Skin of body (tissue), 2 donors: ENCODE data around the gene UBE2O. TPM values are rescaled to one million over a fixed set of nuclear protein-coding genes. Genes with fewer than 3 reads are reported as not detected.

Experiments
- DNase-seq: peaks from one replicate; lab custom pipeline; 2025; lab: John Stamatoyannopoulos, UW
- total RNA-seq: library from RNA; depleted of rRNA; stranded (reverse); fragments of >200 nt; gene quantifications from one replicate; pipeline ENCODE4 v1.2.3, GENCODE V29; 2014

Gene UBE2O
- total RNA-seq, 1 donor from 2014 or later: 20.2 TPM

- no peak for DNase-seq
These were observed 32.6 kb upstream of the UBE2O start for GRCh38 chr17:76485569-76485968.

GRCh38 chr17:76484228-76484725, 31.3 kb upstream of the UBE2O start:
- no peak for DNase-seq

- DNase-seq: no peak
These were observed 28.2 kb upstream of the UBE2O start for GRCh38 chr17:76481071-76481655.

GRCh38 chr17:76480632-76481031, 27.7 kb upstream of the UBE2O start:
- DNase-seq: peak; percentile 22

GRCh38 chr17:76479515-76480060, 26.6 kb upstream of the UBE2O start:
- DNase-seq: no peak

GRCh38 chr17:76478730-76479514, 26.0 kb upstream of the UBE2O start:
- DNase-seq: no peak

- DNase-seq: no peak
These were observed 25.1 kb upstream of the UBE2O start for GRCh38 chr17:76478097-76478496.

- DNase-seq: no peak
These were observed 24.6 kb upstream of the UBE2O start for GRCh38 chr17:76477576-76477975.

- DNase-seq: no peak
These were observed 23.8 kb upstream of the UBE2O start for GRCh38 chr17:76476736-76477135.

- DNase-seq: no peak
These were observed 22.4 kb upstream of the UBE2O start for GRCh38 chr17:76475302-76475701.

- no peak for DNase-seq
These were observed 21.9 kb upstream of the UBE2O start for GRCh38 chr17:76474894-76475293.

GRCh38 chr17:76474238-76474637, 21.3 kb upstream of the UBE2O start:
- DNase-seq: no peak

GRCh38 chr17:76473541-76473985, 20.6 kb upstream of the UBE2O start:
- no peak for DNase-seq

- no peak for DNase-seq
These were observed 19.8 kb upstream of the UBE2O start for GRCh38 chr17:76472726-76473125.

GRCh38 chr17:76472258-76472645, 19.3 kb upstream of the UBE2O start:
- no peak for DNase-seq

- DNase-seq: no peak
These were observed 18.7 kb upstream of the UBE2O start for GRCh38 chr17:76471498-76472257.

GRCh38 chr17:76469991-76470739, 17.2 kb upstream of the UBE2O start:
- no peak for DNase-seq

- no peak for DNase-seq
These were observed 16.4 kb upstream of the UBE2O start for GRCh38 chr17:76469076-76469990.

GRCh38 chr17:76468634-76469010, 15.7 kb upstream of the UBE2O start:
- DNase-seq: no peak
